ENCODE measurements around the gene FBXW8.

Gene FBXW8

DNA sequence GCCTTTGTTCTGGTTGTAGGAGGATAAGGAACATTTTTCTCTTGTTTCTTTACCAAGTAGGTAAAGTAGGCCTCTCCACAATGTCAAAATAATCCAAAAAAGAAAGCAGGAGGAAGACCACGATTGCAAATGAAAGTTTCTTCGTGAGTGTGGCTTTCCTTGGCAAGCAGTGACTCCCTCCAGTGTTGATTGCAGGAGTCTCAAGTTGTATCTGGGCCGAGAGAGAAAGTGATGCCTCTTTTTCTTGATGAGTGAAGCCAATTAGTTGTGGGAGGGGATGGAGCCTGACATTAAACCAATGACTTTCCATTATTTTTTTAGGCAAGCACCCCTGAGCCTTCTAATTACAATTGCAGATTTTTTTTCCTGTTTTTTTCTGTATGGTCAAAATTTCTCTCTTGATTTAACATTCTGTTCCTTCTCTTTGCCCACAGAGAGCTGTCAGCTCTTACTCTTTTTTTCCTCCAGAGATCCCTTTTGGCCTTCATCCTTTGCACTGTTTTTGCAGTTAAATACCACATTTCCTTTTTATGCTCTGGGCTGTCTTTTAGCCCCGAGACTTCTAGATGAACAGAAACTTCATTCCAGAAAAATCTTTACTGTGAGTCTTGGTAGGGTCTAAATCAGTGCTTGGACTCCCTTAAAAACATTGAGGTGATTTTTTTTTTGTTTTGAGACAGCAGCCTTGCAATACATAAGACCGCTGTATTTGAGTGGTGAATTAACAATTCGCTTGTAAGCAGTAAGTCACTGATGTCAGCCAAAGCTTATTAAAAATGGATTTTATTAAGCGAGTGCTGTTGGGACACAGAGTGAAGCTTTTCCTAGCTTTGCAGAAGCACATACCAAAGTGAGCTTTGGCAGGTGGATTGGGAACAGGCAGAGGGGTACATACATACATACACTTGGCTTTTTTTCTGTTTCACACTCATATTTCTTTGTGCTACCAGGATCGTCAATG lies 15.8 kb downstream of the FBXW8 start:
- DNase-seq = no peak

DNA sequence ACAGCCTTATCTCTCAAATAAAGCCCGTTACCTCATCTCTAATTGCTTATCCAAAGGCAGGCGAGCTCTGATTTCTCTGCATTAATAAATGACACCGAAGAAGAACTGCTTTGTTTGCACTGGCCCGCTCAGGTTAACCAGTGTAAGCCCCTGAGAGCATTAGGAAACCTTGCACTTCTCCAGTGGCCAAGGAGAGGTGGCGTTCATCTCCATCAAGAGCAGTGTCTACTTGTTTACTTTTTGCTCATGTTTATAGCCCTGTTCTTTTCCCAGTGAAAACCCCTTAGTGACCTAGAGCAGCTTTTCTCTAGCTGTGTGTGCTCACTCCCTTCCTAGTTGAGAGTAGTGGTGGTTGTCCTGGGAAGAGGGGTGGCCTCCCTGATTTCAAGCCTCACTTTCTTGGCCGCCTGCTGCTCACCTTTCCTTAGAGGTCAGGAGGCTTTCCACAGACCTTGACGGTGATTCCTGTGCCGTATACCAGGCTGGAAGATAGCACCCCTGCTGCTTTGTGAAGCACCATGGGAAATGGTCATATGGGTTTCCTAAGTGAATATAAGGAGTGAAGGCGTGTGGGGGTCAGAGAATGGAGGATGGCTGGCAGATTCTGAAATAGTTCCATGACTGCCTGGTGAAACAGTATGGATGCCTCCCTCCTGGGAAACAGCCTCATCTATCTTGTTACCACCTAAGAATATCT lies 16.6 kb downstream of the FBXW8 start:
- no peak for DNase-seq

GRCh38 chr12:116928504-116928903 lies 17.8 kb downstream of the FBXW8 start:
- DNase-seq = no peak

GRCh38 chr12:116929885-116930284 lies 19.1 kb downstream of the FBXW8 start:
- no peak for DNase-seq

- DNase-seq = no peak
Measured at GRCh38 chr12:116931665-116932064, 20.9 kb downstream of the FBXW8 start.

DNA sequence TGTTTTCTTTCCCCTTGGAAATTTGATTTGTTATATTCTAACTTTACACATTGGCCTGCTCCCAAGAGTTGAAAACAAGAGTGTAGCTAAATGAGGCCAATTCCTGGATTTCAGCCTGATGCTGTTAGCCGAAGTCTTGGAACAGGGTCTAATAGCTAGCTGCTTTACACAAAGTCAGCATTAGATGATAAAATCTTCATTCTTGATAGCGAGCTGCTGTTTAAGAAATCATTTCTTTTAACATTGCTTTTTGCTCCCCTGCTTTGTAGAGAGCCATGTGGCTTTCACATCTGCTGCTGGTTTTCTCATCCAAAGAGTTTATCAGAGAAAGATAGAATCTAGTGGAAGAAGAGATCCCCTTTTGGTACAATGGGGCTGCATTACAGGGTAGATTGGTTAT lies 22.3 kb downstream of the FBXW8 start:
- DNase-seq = no peak

GRCh38 chr12:116933512-116934246 lies 22.9 kb downstream of the FBXW8 start:
- no peak for DNase-seq

DNA sequence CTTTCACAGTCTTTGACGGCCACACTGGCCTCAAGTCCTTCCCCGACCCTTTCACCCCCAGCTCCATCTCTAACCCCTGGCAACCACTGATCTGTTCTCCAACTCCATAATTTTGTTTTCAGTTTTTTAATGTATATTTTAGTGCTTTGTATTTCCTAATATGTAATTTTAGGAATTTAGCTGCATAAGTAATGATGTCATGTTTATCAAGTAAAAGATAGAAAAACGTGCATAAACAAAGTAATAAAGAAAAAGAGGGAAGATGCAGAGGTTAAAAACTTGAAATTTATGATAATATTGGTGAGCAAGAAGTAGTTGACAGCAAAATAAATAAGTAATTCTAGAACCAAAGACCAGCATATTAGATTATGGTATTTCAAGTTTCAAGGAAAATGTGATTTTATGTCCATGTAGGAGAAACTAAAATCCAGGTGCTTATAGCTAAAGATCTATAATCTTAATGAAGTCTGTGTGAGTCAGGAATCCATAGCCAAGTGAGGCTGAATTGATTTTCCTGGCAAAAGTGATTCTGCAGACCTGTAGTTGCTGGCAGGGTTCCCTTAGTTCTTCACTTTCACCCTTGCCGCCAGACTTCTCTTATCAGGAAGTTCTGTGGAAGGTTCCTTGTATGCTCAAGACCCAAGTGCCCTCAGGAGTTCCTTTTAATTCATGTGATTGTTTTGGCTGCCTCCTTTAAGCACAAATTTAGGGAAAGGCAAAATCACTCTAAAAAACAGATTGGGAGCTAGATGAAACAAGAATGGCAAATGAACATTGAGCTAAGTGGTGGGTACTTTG lies 24.4 kb downstream of the FBXW8 start:
- DNase-seq = no peak

- no peak for DNase-seq
Measured at GRCh38 chr12:116937640-116938039, 26.9 kb downstream of the FBXW8 start.

DNA sequence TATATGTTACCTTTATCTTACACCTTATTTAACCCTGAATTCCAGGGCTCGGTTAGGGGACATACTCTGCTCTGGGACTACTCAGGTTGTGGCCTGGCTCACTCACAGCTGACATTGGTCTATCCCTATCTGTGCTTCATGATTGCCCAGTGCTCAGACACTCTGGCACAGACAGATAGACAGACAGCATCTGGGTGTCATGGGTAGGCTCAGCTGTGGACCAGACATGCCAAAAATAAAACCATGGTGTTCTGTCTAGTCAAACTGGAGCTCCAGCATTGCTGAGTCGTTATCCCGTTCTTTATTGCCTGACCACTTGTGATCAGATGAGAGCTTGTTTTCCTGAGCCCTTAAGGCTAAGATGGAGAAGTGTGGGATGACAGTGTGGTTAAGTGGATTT lies 29.0 kb downstream of the FBXW8 start:
- DNase-seq = no peak

DNA sequence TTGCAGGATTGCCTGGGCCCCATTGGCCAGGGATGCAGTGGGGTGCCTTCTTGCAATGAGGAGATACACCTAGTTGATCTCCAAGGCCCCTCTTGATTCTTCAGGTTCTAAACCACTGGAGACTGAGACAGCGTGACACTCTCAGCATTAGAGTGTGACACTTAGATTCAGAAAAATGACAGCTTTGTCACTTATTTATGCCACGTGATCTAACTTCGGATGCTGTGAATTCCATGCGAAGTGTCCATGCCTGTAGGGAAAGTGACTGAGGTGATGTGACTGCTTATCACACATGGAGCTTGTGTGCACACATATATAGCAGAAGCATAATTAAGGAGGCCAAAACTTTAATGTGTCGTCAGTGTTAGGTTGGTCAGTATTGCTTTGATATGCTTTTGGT lies 30.4 kb downstream of the FBXW8 start:
- no peak for DNase-seq

GRCh38 chr12:116943419-116944372 lies 32.9 kb downstream of the FBXW8 start:
- no peak for DNase-seq

- no peak for DNase-seq
Measured at GRCh38 chr12:116945886-116946550, 35.3 kb downstream of the FBXW8 start.

DNA sequence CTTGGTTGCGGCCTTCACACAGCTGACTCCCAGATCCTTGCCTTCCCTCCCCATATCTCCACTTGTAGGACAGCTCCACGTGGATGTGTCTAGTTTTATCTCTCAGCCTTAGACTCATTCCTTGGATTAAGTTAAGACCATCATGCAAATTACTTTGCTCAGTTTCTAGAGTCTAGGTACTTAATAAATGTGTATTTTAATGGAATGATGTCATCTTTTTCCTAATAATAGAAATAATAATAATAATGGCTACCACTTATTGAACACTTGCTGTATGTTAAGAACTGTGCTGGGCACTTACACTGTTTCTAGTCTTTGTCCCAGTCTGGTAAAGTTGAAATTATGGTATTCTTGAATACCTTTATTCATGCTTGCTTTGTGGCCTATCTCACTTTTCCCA lies 37.5 kb downstream of the FBXW8 start:
- DNase-seq = no peak

DNA sequence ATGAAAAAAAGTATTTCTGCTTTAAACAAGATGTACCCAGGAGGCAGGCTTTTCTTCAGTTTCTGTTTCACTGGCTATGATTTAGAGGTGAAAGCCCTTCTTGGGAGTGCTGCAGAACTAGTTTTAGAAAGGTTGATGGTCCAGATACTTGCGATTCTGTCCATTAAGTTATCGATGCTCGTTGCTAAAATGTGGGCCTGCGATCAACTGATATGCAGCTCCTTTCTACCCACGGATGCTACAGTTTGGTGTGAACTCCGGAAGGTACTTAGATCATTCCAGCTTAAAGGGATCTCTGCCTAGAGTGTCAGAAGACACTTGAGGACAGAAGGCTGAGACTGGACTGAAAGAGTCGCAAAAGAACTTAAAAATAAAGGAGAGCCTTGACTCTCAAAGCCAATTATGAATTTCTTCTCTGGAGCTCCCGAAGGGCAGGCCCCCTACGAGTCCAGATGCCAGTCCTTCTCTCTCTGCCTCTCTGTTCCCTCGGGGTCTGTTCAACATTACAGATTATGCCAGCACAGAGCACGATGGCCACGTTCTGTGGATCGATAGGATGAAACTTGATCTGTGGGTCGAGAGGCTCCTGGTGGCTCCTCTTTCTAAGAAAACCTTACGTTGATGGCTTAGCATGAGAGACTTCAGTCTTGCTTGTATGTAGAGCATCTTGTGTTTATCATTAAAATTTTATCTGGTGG lies 40.0 kb downstream of the FBXW8 start:
- no peak for DNase-seq

GRCh38 chr12:116954710-116955381 lies 44.1 kb downstream of the FBXW8 start:
- no peak for DNase-seq

DNA sequence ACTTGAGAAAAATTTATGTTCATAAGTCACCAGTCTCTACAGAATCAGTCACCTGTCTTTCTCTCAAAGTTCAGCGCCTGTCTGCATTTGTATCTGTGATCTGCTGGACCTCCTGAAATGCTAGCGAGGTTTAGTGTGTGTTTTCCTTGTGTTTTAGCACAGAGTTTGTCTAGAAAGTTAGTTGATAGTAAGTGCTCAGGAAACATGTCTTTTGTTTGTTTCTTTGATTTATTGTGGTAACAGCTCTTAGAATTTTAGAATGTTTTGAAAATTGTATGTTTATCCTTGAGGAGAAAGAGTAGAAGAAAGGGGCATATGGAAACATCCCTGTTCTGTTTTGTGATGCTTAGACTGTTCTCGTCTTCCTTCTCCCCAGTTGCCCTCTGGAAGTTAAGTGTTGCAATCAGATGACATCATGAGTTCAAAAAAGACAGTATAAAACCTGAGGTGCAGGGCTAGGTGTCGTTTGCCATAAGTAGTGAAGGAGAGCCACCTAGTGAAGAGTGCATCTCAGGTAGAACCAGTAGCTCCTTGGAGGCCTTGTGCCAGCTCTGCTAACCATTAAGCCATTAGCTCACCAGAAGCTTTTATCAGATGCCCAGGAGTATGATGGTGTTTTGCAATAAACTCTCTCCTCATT lies 44.8 kb downstream of the FBXW8 start:
- DNase-seq = no peak

GRCh38 chr12:116958402-116959197 lies 47.9 kb downstream of the FBXW8 start:
- no peak for DNase-seq

GRCh38 chr12:116959198-116959460 lies 48.4 kb downstream of the FBXW8 start:
- DNase-seq = no peak
